CD4-positive, alpha-beta T cell (primary cell): ENCODE data around the gene PAGE2. TPM values are rescaled to one million over a fixed set of nuclear protein-coding genes. Genes with fewer than 3 reads are reported as not detected.

Source experiments
- ATAC-seq: fragments of 200-7000 bp; cut with Tn5 transposase; one replicate; pipeline ENCODE4 v1.10.0; 2022; ENCODE audit warnings: mild to moderate bottlenecking; ENCODE audit not compliant: poor library complexity
- CTCF ChIA-PET: fragments of 350-600 bp; sonication (Branson Sonifier 250); formaldehyde crosslinking; loops from one replicate; lab custom pipeline; 2021; ENCODE audit warnings: antibody characterized with exemption, inconsistent platforms; lab: Charles Lee
- POLR2A ChIA-PET: fragments of 350-600 bp; sonication (Branson Sonifier 250); formaldehyde crosslinking; loops from one replicate; lab custom pipeline; 2021; ENCODE audit warnings: antibody characterized with exemption, inconsistent platforms; lab: Charles Lee
- DNase-seq, 14 experiments: peaks; one replicate each; pipeline ENCODE4 v3.0.0-alpha.2; 2013 to 2020; ENCODE audit warnings: mixed read lengths in 2 of 14
- H3K27ac ChIP-seq, 2 donors: one replicate each; pipeline versions ENCODE4 v1.5.1 to v1.7.0; 2013; ENCODE audit warnings: low read length in 2 of 2, low read depth in 1 of 2, mild to moderate bottlenecking in 1 of 2
- H3K27me3 ChIP-seq, 2 experiments: 1 replicate in 1 of 2; 2 replicates in 1 of 2; pipeline versions ENCODE4 v1.6.1 to v1.7.0; 2013; ENCODE audit warnings: low read length in 2 of 2, control low read depth in 1 of 2, mild to moderate bottlenecking in 1 of 2, moderate library complexity in 1 of 2; ENCODE audit not compliant: insufficient read depth in 2 of 2, control insufficient read depth in 1 of 2
- H3K36me3 ChIP-seq: one replicate; pipeline ENCODE4 v1.6.1; 2013; ENCODE audit warnings: low read length, control low read depth; ENCODE audit not compliant: insufficient read depth
- H3K4me1 ChIP-seq: one replicate; pipeline ENCODE4 v1.6.1; 2013; ENCODE audit warnings: low read length, control low read depth; ENCODE audit not compliant: insufficient read depth
- H3K4me3 ChIP-seq: one replicate; pipeline ENCODE4 v1.5.1; 2013; ENCODE audit warnings: mild to moderate bottlenecking, low read length, moderate library complexity
- H3K9me3 ChIP-seq, 2 experiments: 1 replicate in 1 of 2; 2 replicates in 1 of 2; pipeline versions ENCODE4 v1.6.1 to v1.7.0; 2013; ENCODE audit warnings: low read length in 2 of 2, mild to moderate bottlenecking in 2 of 2, control low read depth in 1 of 2, moderate library complexity in 1 of 2; ENCODE audit not compliant: control insufficient read depth in 1 of 2, insufficient read depth in 1 of 2
- H3K27ac Mint-ChIP-seq: one replicate; pipeline ENCODE4 v1.8.0; 2020; ENCODE audit warnings: mixed read lengths
- H3K27me3 Mint-ChIP-seq: one replicate; pipeline ENCODE4 v1.8.0; 2021; ENCODE audit warnings: mixed read lengths
- H3K36me3 Mint-ChIP-seq: one replicate; pipeline ENCODE4 v1.8.0; 2021; ENCODE audit warnings: low read depth, mixed read lengths
- H3K4me1 Mint-ChIP-seq: one replicate; pipeline ENCODE4 v1.8.0; 2021; ENCODE audit warnings: low read depth, mixed read lengths
- H3K4me3 Mint-ChIP-seq: one replicate; pipeline ENCODE4 v1.8.0; 2020; ENCODE audit warnings: mild to moderate bottlenecking, mixed read lengths
- H3K9me3 Mint-ChIP-seq: one replicate; pipeline ENCODE4 v1.8.0; 2020; ENCODE audit warnings: mixed read lengths
- intact Hi-C, 2 experiments: fragments of 100-400 bp; cut with DNase I in 1 of 2; cut with micrococcal nuclease in 1 of 2; formaldehyde crosslinking; loops; one replicate each; pipeline versions ENCODE4 v1.15.1 to v1.9.0; 2023 to 2025; cut with DNase I, micrococcal nuclease
- total RNA-seq, 174 experiments: library from RNA in 2 of 174; stranded (reverse) in 2 of 174; gene quantifications; one replicate each; pipeline ENCODE4 v1.2.3 and lab custom pipeline; 2021 to 2026
- TF ChIP-seq, protein P1 (sequence below): fragments of 200-600 bp; IDR thresholded peaks from one replicate; pipeline ENCODE4 v1.8.0; 2022; ENCODE audit warnings: antibody characterized with exemption, mild to moderate bottlenecking

PAGE2 gene
- total RNA-seq, 2 experiments from 2014 or later, result not detected

DNA sequence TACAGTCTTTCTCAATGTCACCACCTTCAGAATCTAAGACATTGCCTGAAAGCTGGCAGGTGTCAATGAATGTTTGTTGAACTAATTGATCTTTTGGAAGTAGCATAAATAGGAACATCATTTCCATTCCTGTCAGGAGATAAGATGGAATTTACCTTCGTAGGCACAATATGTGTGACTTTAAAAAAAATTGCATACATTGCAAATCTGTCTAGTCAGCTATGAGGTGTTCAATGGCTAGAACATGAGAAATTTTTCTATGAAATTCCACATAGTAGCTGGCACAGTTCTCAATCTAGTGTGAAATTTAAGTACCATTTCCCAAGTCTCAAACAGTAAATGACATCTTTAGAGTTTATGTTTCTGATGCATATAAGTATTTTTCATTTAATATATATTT, 10.3 kb downstream of the PAGE2 start:
- no peaks in the 10 kb centered on the region for H3K36me3 ChIP-seq
- no peaks in the 10 kb centered on the region for H3K27me3 ChIP-seq
- H3K27ac ChIP-seq, result no peak overlapping the region
- intact Hi-C loops, result no loop called here
- H3K27ac Mint-ChIP-seq, result no peak overlapping the region
- no peaks in the 10 kb centered on the region for H3K9me3 Mint-ChIP-seq
- H3K9me3 ChIP-seq, result no peaks in the 10 kb centered on the region
- no peaks in the 10 kb centered on the region for H3K36me3 Mint-ChIP-seq
- no peak for ATAC-seq
- DNase-seq, result no peak
- H3K27me3 Mint-ChIP-seq, result no peaks in the 10 kb centered on the region
- CTCF ChIA-PET, result no interaction called here
- POLR2A ChIA-PET, result no interaction called here
- H3K4me3 Mint-ChIP-seq, result no peak overlapping the region
- H3K4me1 ChIP-seq, result no peaks in the 10 kb centered on the region
- TF ChIP-seq, protein P1, sequence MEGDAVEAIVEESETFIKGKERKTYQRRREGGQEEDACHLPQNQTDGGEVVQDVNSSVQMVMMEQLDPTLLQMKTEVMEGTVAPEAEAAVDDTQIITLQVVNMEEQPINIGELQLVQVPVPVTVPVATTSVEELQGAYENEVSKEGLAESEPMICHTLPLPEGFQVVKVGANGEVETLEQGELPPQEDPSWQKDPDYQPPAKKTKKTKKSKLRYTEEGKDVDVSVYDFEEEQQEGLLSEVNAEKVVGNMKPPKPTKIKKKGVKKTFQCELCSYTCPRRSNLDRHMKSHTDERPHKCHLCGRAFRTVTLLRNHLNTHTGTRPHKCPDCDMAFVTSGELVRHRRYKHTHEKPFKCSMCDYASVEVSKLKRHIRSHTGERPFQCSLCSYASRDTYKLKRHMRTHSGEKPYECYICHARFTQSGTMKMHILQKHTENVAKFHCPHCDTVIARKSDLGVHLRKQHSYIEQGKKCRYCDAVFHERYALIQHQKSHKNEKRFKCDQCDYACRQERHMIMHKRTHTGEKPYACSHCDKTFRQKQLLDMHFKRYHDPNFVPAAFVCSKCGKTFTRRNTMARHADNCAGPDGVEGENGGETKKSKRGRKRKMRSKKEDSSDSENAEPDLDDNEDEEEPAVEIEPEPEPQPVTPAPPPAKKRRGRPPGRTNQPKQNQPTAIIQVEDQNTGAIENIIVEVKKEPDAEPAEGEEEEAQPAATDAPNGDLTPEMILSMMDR, result no peak
- no peaks in the 10 kb centered on the region for H3K4me1 Mint-ChIP-seq
- no peak overlapping the region for H3K4me3 ChIP-seq

DNA sequence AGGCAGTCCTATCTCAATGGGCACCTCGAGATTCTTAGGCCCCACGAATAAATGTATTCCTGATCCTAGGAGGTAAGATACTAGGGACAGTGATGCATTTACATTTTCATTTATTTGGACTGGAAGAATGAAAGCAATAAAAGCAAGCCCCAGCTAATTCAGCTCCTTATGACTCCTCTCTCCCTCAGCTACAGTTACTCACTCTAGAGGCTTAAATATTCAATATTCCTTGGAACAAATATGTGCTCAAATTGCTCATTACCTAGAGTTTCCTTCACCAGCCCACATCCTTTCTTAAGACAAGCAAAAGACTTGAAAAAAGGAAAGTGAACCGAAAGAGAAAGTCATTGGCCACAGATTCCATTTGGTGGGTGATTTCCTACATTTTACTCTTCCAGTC, 13.9 kb downstream of the PAGE2 start:
- H3K9me3 Mint-ChIP-seq, result no peaks in the 10 kb centered on the region
- Histone ChIP-seq H3K4me3 (no peak overlapping the region), H3K27me3 (no peaks in the 10 kb centered on the region), H3K27ac (no peak overlapping the region), H3K4me1 (no peaks in the 10 kb centered on the region), H3K36me3 (no peaks in the 10 kb centered on the region), H3K9me3 (no peaks in the 10 kb centered on the region)
- H3K27me3 Mint-ChIP-seq, result no peaks in the 10 kb centered on the region
- intact Hi-C loops, result no loop called here
- ATAC-seq, result no peak
- ChIA-PET POLR2A (no interaction called here), CTCF (no interaction called here)
- no peaks in the 10 kb centered on the region for H3K36me3 Mint-ChIP-seq
- TF ChIP-seq, protein P1, result no peak
- no peak for DNase-seq
- H3K27ac Mint-ChIP-seq, result no peak overlapping the region
- H3K4me1 Mint-ChIP-seq, result no peaks in the 10 kb centered on the region
- no peak overlapping the region for H3K4me3 Mint-ChIP-seq

DNA sequence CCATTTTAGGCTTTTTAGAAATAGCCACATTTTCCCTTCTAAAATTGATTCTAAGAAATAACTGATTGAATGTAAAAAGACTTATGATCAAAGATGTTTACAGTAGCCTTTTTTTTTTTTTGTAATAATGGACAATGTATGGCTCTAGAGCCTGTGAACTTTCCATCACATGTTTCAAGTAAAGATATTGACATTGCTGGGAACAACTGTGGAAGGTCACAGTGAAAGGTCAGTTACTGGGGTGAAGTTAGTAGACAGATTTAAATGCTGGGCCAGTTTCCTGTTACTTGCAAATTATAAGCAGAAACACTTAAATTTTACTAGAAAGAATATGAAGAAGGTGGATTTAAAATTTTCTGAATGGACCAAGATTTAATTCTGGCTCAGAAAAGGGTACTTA, 18.4 kb downstream of the PAGE2 start:
- no peak for ATAC-seq

More for the DNA sequence above, 18.4 kb downstream of the PAGE2 start:
- H3K27me3 ChIP-seq, result no peaks in the 10 kb centered on the region
- TF ChIP-seq, protein P1, result no peak
- Mint-ChIP-seq H3K36me3 (no peaks in the 10 kb centered on the region), H3K27ac (no peak overlapping the region), H3K4me1 (no peaks in the 10 kb centered on the region), H3K9me3 (no peaks in the 10 kb centered on the region), H3K27me3 (no peaks in the 10 kb centered on the region), H3K4me3 (no peak overlapping the region)
- H3K4me3 ChIP-seq, result no peak overlapping the region
- no peaks in the 10 kb centered on the region for H3K4me1 ChIP-seq
- POLR2A ChIA-PET, result no interaction called here
- CTCF ChIA-PET, result no interaction called here
- no peak overlapping the region for H3K27ac ChIP-seq
- no peaks in the 10 kb centered on the region for H3K36me3 ChIP-seq
- no peaks in the 10 kb centered on the region for H3K9me3 ChIP-seq
- intact Hi-C loops, result no loop called here
- DNase-seq, result no peak
